GM21515 (cell line): ENCODE data around the gene KANK2.
A peak's percentile ranks its signal among the peaks of the same experiment; 100 is the strongest.

Experiments
- ATAC-seq: cut with Tn5 transposase; IDR thresholded peaks from one replicate; pipeline ENCODE4 v1.9.1; 2021; ENCODE audit not compliant: unreplicated experiment

The KANK2 gene

GRCh38 chr19:11197291-11198174 lies at the start of gene KANK2:
TSS of gene KANK2 (minus strand) at chr19:11197545. CDS start at chr19:11194511, 3,034 bp downstream.
- ATAC-seq: peak; percentile 61

DNA sequence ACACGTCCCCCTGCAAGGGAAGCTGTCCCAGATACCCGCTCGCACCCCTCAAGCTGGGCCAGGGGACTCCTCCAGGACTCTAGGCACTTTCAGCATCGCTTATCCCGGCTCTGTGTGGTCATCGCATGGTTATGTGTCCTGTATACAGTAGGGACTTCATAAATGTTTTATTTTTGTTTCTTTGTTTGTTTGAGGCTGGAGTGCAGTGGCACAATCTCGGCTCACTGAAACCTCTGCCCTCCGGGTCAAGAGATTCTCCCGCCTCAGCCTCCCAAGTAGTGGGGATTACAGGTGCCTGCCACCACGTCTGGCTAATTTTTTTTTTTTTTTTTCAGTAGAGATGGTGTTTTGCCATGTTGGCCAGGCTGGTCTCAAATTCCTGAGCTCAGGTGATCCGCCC lies 49.6 kb upstream of the KANK2 start:
- ATAC-seq: no peak

DNA sequence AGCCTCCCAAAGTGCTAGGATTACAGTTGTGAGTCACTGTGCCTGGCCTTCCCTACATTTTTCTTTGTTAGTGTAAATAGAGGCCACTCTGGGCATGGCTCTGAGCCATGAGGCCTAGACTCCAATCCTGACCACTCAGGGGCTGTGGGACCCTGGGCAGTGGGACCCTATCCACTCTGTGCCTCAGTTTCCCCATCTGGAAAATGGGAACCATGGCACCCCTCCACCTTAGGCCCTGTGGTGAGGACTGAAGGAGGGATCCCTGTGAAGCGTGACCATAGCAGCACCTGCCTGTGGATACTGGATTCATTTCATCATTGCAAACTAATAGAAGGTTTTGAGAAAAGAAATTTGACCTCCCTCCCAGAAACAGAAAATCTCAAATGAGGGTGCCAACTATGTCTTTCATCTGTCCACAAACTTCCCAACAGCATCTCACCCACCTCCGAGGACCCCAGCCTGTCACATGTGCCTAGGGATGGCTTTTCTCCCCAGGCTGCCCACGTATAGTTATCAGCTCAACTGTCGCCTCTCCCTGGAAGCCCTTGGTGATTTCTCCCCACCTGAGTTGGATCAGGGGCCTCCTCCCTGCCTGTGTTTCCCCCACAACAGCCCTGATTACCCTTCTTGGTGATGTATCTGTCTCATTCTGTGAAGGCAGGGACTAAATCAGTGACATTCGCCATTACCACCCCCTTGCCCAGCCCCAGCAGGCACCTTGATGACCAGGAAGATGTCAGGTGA lies 47.7 kb upstream of the KANK2 start:
- ATAC-seq: no peak

GRCh38 chr19:11243798-11244169 lies 46.4 kb upstream of the KANK2 start:
- no peak for ATAC-seq

GRCh38 chr19:11242864-11243797 lies 45.8 kb upstream of the KANK2 start:
- ATAC-seq: no peak

DNA sequence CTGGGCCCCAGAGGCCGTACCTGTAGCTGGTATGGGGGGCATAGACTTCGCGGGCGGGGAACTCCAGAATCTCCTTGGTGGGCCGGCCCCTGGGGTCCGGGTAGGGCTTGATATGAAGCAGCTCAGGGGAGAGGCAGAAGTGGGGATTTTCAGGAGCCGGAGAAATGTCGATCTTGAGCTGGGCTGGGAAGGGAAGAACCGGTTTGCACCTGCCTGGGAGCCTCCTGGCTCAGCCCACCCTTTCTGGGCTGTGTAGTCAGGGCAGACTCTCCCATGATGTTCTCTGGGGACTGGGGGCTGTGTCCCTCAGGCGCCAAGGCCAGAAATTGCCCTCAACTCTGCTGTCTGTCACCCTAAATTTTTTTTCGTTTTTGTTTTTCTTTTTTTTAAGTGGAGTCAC lies 44.7 kb upstream of the KANK2 start:
- no peak for ATAC-seq

- ATAC-seq: no peak
These were observed 42.7 kb upstream of the KANK2 start for GRCh38 chr19:11240008-11240444.

DNA sequence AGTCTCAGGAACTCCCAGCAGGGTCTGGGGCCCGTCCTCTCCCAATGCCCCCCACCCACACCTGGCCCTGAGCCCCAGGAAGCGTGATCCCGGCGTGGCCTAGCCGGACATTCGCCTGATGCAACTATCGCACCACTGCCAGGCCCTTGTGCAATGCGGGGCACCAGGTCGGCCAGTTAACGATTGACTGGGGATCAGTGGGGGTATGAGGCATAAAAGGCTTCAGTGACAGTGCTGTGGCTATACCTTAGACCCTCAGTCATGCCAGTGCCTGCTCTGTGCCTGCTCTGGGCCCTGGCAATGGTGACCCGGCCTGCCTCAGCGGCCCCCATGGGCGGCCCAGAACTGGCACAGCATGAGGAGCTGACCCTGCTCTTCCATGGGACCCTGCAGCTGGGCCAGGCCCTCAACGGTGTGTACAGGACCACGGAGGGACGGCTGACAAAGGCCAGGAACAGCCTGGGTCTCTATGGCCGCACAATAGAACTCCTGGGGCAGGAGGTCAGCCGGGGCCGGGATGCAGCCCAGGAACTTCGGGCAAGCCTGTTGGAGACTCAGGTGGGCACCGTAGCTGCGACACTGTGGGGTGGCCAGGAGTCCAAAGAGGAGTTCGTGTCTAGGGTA lies 42.1 kb upstream of the KANK2 start, which contains the start of gene ANGPTL8:
Gene ANGPTL8, plus strand, starts transcription at position 243 of the 624 bp plus-strand sequence. Its CDS starts 19 bp downstream, at position 262.
- no peak for ATAC-seq

GRCh38 chr19:11238781-11239376 lies 41.5 kb upstream of the KANK2 start:
- ATAC-seq: no peak

DNA sequence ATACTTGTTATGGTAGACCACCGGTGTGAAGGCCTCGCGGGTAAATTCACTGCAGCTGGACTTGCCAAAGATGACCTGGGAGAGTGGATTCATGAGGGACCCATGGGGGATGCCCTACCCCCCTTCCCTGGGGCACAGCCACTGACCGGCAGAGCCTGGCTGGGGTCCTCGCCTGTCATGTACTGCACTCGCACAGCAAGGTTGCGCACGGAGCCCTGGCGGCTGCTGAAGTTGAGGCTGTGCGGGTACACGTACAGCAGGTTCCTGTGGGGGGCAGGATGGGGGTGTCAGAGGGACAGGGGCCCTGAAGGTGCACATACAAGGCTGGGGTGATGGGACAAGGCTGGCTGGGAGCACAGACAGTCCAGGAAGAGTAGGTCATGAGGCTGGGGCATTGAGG lies 40.7 kb upstream of the KANK2 start:
- ATAC-seq: no peak

DNA sequence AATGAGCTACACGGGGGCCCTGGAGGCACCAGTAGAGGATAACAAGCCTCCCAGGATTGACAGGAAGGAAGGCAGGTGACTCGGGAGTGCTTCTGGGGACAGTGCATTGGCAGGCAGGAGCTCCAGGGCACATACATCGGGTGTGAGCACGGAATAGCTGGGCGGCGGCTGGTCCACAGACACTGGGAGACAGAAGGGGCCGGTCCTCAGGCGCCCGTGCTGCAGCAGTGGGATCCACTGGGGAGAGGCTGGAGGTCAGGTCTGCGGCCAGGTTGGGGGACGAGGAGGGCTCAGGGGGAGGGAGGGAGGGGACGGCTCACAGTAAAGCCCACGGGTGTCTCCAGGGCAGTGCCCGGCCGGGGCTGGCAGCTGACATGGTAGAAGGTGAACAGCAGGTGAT lies 40.0 kb upstream of the KANK2 start:
- no peak for ATAC-seq

DNA sequence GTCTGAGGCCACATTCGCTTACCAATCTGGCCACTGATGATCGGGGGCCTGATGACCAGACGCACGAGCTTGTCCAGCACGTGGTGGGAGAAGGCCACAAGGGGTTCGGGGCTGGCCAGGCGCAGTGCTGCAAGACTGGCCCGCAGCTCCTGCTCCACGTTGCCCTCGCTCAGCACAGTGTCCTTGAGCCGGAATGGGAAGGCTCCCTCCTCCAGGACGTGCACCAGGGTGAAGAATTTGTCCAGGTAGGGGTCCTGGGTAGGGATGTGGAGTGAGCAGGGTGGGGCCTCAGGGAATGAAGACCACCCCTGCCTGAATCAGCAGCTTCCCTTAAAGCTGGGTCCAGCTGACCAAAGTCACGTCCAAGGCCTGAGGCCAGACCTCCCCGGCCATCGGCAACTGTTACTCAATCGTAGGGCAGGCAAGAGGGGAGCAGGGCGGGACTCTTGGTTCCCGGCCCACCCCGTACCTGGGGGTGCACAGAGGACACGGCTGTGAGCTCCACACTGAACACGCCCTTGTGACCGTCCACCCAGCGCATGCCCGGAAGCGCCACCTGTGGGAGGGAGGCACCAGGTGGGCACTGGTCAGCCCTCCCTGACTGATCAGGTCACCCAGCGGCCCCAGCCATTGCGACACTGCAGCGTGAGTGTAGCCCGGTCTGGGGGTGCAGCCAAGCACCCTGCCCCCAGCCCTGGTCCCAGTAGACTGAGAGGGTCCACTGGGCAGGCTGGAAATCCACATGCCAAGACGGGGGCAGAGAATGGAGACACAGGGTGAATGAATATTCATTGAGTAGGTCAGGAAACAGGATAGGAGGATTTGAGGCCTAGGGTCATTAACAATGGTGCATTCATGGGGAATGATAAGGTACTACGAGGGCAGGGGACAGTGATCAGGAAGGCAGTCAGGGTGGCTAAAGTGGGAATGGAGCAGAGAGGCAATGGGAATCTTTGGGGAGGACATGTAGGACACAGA lies 39.3 kb upstream of the KANK2 start:
- no peak for ATAC-seq

DNA sequence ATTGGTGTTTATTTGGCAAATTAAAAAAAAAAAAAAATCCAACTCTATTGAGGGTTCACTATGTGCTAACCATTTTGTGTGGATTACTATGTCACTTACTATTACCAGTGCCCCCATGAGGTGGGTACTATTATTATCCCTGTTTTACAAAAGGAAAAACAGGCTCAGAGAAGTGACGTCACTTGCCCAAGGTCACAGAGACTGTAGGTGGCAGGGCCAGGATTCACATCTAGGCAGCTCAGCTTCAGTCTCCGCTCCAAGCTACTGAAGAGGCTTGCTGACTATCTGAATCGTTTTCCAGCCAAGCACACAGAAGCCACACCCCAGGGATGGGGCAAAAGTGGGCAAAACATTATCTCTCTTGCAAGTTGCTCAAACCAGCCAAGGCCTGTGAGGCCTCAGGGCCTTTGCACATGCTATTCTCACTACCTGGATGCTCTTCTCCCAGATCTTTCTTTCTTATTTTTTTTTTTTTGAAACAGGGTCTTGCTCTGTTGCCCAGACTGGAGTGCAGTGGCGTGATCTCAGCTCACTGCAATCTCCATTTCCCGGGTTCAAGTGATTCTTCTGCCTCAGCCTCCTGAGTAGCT lies 37.2 kb upstream of the KANK2 start:
- ATAC-seq: no peak

GRCh38 chr19:11233073-11233472 lies 35.7 kb upstream of the KANK2 start:
- no peak for ATAC-seq

DNA sequence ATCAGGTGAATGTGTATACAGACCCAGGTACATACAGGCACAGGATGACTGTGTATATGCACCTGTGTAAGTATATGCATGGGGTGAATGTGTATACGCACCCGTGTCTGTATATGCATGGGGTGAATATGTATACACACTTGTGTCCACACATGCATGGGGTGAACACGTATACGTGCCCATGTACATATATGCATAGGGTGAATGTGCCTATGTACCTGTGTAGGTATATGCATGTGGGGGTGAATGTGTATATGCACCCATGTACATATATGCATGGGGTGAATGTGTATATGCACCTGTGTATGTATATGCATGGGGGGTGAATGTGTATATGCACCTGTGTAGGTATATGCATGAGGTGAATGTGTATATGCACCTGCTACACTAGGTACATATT lies 35.2 kb upstream of the KANK2 start:
- no peak for ATAC-seq

DNA sequence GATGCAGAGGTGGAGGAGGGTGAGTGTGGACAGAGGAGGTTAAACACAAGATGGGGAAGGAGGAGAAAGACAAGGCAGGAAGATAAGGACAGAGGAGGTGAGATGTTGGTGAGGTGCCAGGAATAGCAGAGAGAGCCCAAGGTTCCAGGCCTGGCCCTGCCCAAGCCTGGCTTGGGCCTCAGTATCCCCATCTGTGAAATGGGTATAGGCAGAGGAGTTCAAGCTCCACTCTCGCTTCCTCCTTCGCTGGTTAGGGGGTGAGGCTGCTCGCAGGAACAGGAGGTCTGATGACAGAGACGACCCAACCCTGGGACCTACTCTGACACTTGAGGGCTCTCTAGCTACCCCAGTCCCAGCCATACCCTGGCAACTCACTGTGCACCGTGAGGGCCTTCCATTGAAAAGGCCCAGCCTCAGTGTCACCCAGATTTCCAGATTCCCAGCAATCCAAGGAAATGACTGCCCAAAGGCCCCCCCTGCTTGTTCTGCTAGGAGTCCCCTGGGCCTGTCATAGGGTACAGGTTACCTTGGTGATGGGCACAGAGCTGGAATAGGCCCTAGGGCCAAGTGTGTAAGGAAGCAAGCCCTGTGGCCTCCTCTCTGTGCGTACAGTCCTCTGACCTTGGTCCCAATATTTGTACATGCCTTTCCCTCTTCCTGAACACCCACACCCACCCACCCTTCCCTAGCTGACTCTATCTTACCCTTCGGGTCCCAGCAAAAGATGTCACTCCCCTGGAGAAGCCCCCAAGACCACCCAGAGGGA lies 33.5 kb upstream of the KANK2 start:
- no peak for ATAC-seq

GRCh38 chr19:11227195-11227886 lies 30.0 kb upstream of the KANK2 start:
- ATAC-seq: no peak
